ENCODE measurements around the gene ASB18. TPM values are rescaled to one million over a fixed set of nuclear protein-coding genes. Genes with fewer than 3 reads are reported as not detected.

The ASB18 gene
- total and polyA plus RNA-seq, 2 donors (not counting 3 experiments of a cell fraction or from before 2014, with no cell fraction given): not detected

DNA sequence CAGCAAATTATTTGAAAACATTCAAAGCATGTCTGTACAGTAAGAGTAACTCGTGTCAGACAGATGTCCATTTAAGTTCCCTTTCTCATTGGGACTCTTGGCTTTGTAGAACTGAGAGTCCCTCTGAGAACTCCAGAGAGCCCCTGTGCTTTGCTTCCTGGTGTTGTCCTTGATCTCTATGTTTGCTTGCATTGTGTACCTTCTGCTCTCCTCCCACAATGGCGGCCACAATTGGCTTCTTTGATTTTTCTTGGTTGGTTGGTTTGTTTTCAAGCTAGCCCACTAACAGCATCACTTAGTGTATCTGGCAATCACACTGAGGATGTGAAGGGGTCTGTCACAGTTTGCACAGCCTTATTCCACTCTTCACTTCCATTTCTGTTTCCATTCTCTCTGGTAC lies 15.1 kb downstream of the ASB18 start:
- no peaks in the 10 kb centered on the region for H3K79me2 ChIP-seq (ENCODE audit: control insufficient read depth, insufficient read depth, low read length)
- ChIA-PET CTCF (no interaction called here), POLR2A (no interaction called here)
- no peaks in the 10 kb centered on the region for H4K20me1 ChIP-seq (replicated peaks; ENCODE audit: control insufficient read depth, extremely low read depth, insufficient read depth, low read length)
- no peaks in the 10 kb centered on the region for H3K9me1 ChIP-seq (replicated peaks; ENCODE audit: control insufficient read depth, extremely low read depth, insufficient read depth, low read length)
- TF ChIP-seq FOS (IDR thresholded peaks at IDR 0.05; ENCODE audit: borderline replicate concordance, insufficient read depth, low read length): no peak
- no peak for TF ChIP-seq JUN (IDR thresholded peaks at IDR 0.05; ENCODE audit: borderline replicate concordance, insufficient read depth, insufficient read length, low read depth)
- TF ChIP-seq, protein P1, sequence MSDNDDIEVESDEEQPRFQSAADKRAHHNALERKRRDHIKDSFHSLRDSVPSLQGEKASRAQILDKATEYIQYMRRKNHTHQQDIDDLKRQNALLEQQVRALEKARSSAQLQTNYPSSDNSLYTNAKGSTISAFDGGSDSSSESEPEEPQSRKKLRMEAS (IDR thresholded peaks at IDR 0.05; ENCODE audit: insufficient read depth, insufficient read length): no peak
- TF ChIP-seq EZH2 (IDR thresholded peaks at IDR 0.05; ENCODE audit: borderline replicate concordance, low read depth, low read length, severe bottlenecking): no peak
- no peak for TF ChIP-seq POLR2A (IDR thresholded peaks at IDR 0.05; ENCODE audit: low read depth, low read length)
- TF ChIP-seq, protein P2, sequence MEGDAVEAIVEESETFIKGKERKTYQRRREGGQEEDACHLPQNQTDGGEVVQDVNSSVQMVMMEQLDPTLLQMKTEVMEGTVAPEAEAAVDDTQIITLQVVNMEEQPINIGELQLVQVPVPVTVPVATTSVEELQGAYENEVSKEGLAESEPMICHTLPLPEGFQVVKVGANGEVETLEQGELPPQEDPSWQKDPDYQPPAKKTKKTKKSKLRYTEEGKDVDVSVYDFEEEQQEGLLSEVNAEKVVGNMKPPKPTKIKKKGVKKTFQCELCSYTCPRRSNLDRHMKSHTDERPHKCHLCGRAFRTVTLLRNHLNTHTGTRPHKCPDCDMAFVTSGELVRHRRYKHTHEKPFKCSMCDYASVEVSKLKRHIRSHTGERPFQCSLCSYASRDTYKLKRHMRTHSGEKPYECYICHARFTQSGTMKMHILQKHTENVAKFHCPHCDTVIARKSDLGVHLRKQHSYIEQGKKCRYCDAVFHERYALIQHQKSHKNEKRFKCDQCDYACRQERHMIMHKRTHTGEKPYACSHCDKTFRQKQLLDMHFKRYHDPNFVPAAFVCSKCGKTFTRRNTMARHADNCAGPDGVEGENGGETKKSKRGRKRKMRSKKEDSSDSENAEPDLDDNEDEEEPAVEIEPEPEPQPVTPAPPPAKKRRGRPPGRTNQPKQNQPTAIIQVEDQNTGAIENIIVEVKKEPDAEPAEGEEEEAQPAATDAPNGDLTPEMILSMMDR (IDR thresholded peaks at IDR 0.05; ENCODE audit: extremely low read depth in 1 of 2, insufficient read depth in 1 of 2, low read depth in 1 of 2, low read length in 2 of 2): no peak
- TF ChIP-seq MYC (IDR thresholded peaks at IDR 0.05; ENCODE audit: low read depth, low read length): no peak
- no peak for DNase-seq (ENCODE audit: low read depth, low spot score)
- intact Hi-C loops (cut with micrococcal nuclease) (no loop called here), dilution Hi-C loops (cut with MboI; ENCODE audit: extremely low pct_ligation_motif_present, low sequenced_read_pairs) (no loop called here)
- no peaks in the 10 kb centered on the region for H3K9me3 ChIP-seq (replicated peaks; ENCODE audit: control insufficient read depth, insufficient read depth, low read length)
- H3K4me2 ChIP-seq (ENCODE audit: insufficient read depth, low read length): no peak overlapping the region
- H3K4me1 ChIP-seq (ENCODE audit: control insufficient read depth, extremely low read depth, insufficient read depth, low read length): peaks cover 16% of the 10 kb centered on the region
- BruUV-seq (replicated peaks): no TSS peak
- H3K27ac ChIP-seq (ENCODE audit: insufficient read depth, low read depth, low read length): no peak overlapping the region
- no peaks in the 10 kb centered on the region for H3K27me3 ChIP-seq (ENCODE audit: control insufficient read depth in 2 of 2, insufficient read depth in 2 of 2, low read length in 2 of 2)
- no peaks in the 10 kb centered on the region for H3K36me3 ChIP-seq (ENCODE audit: control insufficient read depth in 2 of 2, extremely low read depth in 1 of 2, insufficient read depth in 2 of 2, low read length in 2 of 2)
- H2AFZ ChIP-seq (ENCODE audit: low read depth, low read length): no peak overlapping the region
- FAIRE-seq: no peak
- no peak overlapping the region for H3K9ac ChIP-seq (replicated peaks; ENCODE audit: extremely low read depth, insufficient read depth, low read length)
- H3K4me3 ChIP-seq (replicated peaks in 1 of 3; ENCODE audit: insufficient read depth in 1 of 3, low read depth in 1 of 3, low read length in 3 of 3): no peak overlapping the region

All from endothelial cell of umbilical vein (primary cell).